HCT116 (cell line): ENCODE results near the gene BARD1. TPM values are rescaled to one million over a fixed set of nuclear protein-coding genes. Genes with fewer than 3 reads are reported as not detected.

ENCODE experiments used
- ATAC-seq: fragments of 200-7000 bp; cut with Tn5 transposase; 2 replicates; pipeline ENCODE4 v1.9.1; 2020; ENCODE audit warnings: mild to moderate bottlenecking, moderate library complexity
- BruUV-seq: library from RNA; stranded (reverse); fragments of 400-500 nt; replicated peaks from 2 replicates; lab custom pipeline; 2021; lab: Mats Ljungman, UMichigan
- CTCF ChIA-PET: fragments of 300-600 bp; sonication (Branson Sonifier 250); formaldehyde crosslinking; loops from one replicate; lab custom pipeline; 2021; ENCODE audit warnings: antibody characterized with exemption; lab: Charles Lee
- POLR2A ChIA-PET: fragments of 300-600, 350-600 bp; sonication (Branson Sonifier 250); formaldehyde crosslinking; loops from one replicate; lab custom pipeline; 2021; ENCODE audit warnings: antibody characterized with exemption; lab: Charles Lee
- RAD21 ChIA-PET, 2 experiments: fragments of 300-600 bp; sonication (Branson Sonifier 250); formaldehyde crosslinking; loops; one replicate each; lab custom pipeline; 2023; ENCODE audit warnings: low total read pairs in 2 of 2; ENCODE audit not compliant: uncharacterized antibody in 2 of 2, unreplicated experiment in 2 of 2, low non-redundant PET in 1 of 2; lab: Charles Lee
- DNase-seq: peaks from one replicate; pipeline ENCODE4 v3.0.0-alpha.2; 2010; ENCODE audit warnings: low read depth, low spot score
- H2AFZ ChIP-seq: fragments of 200-600 bp; shearing (Covaris generic), sonication (generic); 2 replicates; pipeline ENCODE4 v1.6.1; 2017; ENCODE audit warnings: low read depth, mixed run types, mixed read lengths, antibody characterized with exemption, low read length; ENCODE audit not compliant: poor library complexity, severe bottlenecking
- H3K27ac ChIP-seq: 2 replicates; pipeline ENCODE4 v1.5.1; 2012; ENCODE audit warnings: low read depth, low read length
- H3K27me3 ChIP-seq: fragments of 200-600 bp; sonication (generic); 2 replicates; pipeline ENCODE4 v1.6.1; 2016; ENCODE audit warnings: mixed run types, low read length, mixed read lengths; ENCODE audit not compliant: insufficient read depth
- H3K36me3 ChIP-seq, 2 experiments: fragments of 200-500 bp in 1 of 2; fragments of 200-600 bp in 1 of 2; sonication (Bioruptor generic) in 1 of 2; sonication (generic) in 1 of 2; 2 replicates each; pipeline versions ENCODE4 v1.5.1 to v1.6.1; 2014 to 2016; ENCODE audit warnings: low read length in 2 of 2, inconsistent platforms in 1 of 2, mixed read lengths in 1 of 2, mixed run types in 1 of 2; ENCODE audit not compliant: insufficient read depth in 2 of 2, control insufficient read depth in 1 of 2
- H3K4me1 ChIP-seq, 2 experiments: fragments of 200-600 bp in 1 of 2; sonication (generic) in 1 of 2; 2 replicates each; pipeline versions ENCODE4 v1.5.1 to v1.6.1; 2012 to 2017; ENCODE audit warnings: low read length in 2 of 2, inconsistent platforms in 1 of 2, mild to moderate bottlenecking in 1 of 2, mixed read lengths in 1 of 2, mixed run types in 1 of 2, moderate library complexity in 1 of 2; ENCODE audit not compliant: insufficient read depth in 2 of 2, control insufficient read depth in 1 of 2
- H3K4me2 ChIP-seq: fragments of 200-600 bp; sonication (generic); 2 replicates; pipeline ENCODE4 v1.6.1; 2017; ENCODE audit warnings: mixed run types, low read length, mixed read lengths
- H3K4me3 ChIP-seq, 2 experiments: fragments of 200-600 bp in 1 of 2; sonication (generic) in 1 of 2; replicated peaks in 1 of 2; 2 replicates each; pipeline ENCODE4 v1.5.1; 2011 to 2016; ENCODE audit warnings: low read length in 2 of 2, control low read depth in 1 of 2, low read depth in 1 of 2, mild to moderate bottlenecking in 1 of 2, mixed read lengths in 1 of 2, mixed run types in 1 of 2
- H3K79me2 ChIP-seq: fragments of 200-600 bp; sonication (generic); 2 replicates; pipeline ENCODE4 v1.6.1; 2017; ENCODE audit warnings: mild to moderate bottlenecking, mixed run types, low read length, moderate library complexity, mixed read lengths; ENCODE audit not compliant: insufficient read depth
- H3K9ac ChIP-seq: fragments of 200-600 bp; sonication (generic); 2 replicates; pipeline ENCODE4 v1.6.1; 2016; ENCODE audit warnings: low read length, mixed read lengths
- H3K9me2 ChIP-seq: fragments of 200-600 bp; sonication (generic), shearing (Covaris generic); 2 replicates; pipeline ENCODE4 v1.6.1; 2017; ENCODE audit warnings: mixed run types, mild to moderate bottlenecking, moderate library complexity; ENCODE audit not compliant: insufficient read depth
- H3K9me3 ChIP-seq, 2 experiments: fragments of 200-500 bp in 1 of 2; fragments of 200-600 bp in 1 of 2; sonication (Bioruptor generic) in 1 of 2; sonication (generic) in 1 of 2; 2 replicates each; pipeline ENCODE4 v1.6.1; 2014 to 2017; ENCODE audit warnings: low read length in 2 of 2, mixed read lengths in 2 of 2, inconsistent platforms in 1 of 2, low read depth in 1 of 2, mild to moderate bottlenecking in 1 of 2, mixed run types in 1 of 2, moderate library complexity in 1 of 2; ENCODE audit not compliant: control insufficient read depth in 1 of 2, insufficient read depth in 1 of 2
- H4K20me1 ChIP-seq: fragments of 200-600 bp; sonication (generic), shearing (Covaris generic); 2 replicates; pipeline ENCODE4 v1.6.1; 2017; ENCODE audit warnings: mixed run types, mild to moderate bottlenecking, moderate library complexity; ENCODE audit not compliant: insufficient read depth
- CEBPB ChIP-seq: IDR thresholded peaks from 2 replicates; pipeline ENCODE4 v1.6.1; 2012; ENCODE audit warnings: low read depth
- EZH2 ChIP-seq: fragments of 200-600 bp; sonication (generic); IDR thresholded peaks from 2 replicates; pipeline ENCODE4 v1.6.1; 2017; ENCODE audit warnings: antibody characterized with exemption, mixed run types
- EZH2phosphoT487 ChIP-seq: fragments of 200-600 bp; IDR thresholded peaks from 2 replicates; pipeline ENCODE4 v1.6.1; 2018; ENCODE audit warnings: antibody characterized with exemption, borderline replicate concordance
- JUND ChIP-seq: IDR thresholded peaks from 2 replicates; pipeline ENCODE4 v1.6.1; 2012
- POLR2A ChIP-seq: IDR thresholded peaks from 2 replicates; pipeline ENCODE4 v1.7.0; 2011; ENCODE audit warnings: borderline replicate concordance; ENCODE audit not compliant: insufficient read depth, insufficient read length; ENCODE audit errors: extremely low read depth
- SIN3A ChIP-seq: IDR thresholded peaks from 2 replicates; pipeline ENCODE4 v1.6.1; 2012; ENCODE audit warnings: low read depth
- SP1 ChIP-seq: IDR thresholded peaks from 2 replicates; pipeline ENCODE4 v1.6.1; 2012; ENCODE audit warnings: low read depth
- TCF7L2 ChIP-seq: IDR thresholded peaks from 2 replicates; pipeline ENCODE4 v1.7.0; 2011; ENCODE audit warnings: borderline replicate concordance, inconsistent platforms; ENCODE audit not compliant: insufficient read depth, insufficient read length; ENCODE audit errors: extremely low read depth
- intact Hi-C: fragments of 100-400 bp; cut with micrococcal nuclease; formaldehyde crosslinking; loops from 2 replicates; pipeline ENCODE4 v1.10.0; 2022
- total RNA-seq: library from RNA; stranded (reverse); gene quantifications from one replicate; pipeline ENCODE4 v1.2.1, GENCODE V29; 2021; ENCODE audit not compliant: unreplicated experiment
- TF ChIP-seq, protein P1 (sequence below): IDR thresholded peaks from 2 replicates; pipeline ENCODE4 v1.6.1; 2012
- TF ChIP-seq, protein P2 (sequence below): IDR thresholded peaks from 2 replicates; pipeline ENCODE4 v1.6.1; 2011; ENCODE audit warnings: mild to moderate bottlenecking, low read length, moderate library complexity; ENCODE audit not compliant: insufficient replicate concordance; ENCODE audit errors: extremely low read depth
- TF ChIP-seq, protein P3 (sequence below), 3 experiments: fragments of 200-600 bp in 1 of 3; sonication (generic) in 1 of 3; IDR thresholded peaks in 2 of 3; conservative IDR thresholded peaks in 1 of 3; 2 replicates each; pipeline ENCODE4 v1.5.1; 2012 to 2017; ENCODE audit warnings: low read depth in 2 of 3, low read length in 2 of 3, antibody characterized with exemption in 1 of 3, borderline replicate concordance in 1 of 3, control low read depth in 1 of 3, mild to moderate bottlenecking in 1 of 3, mixed read lengths in 1 of 3, mixed run types in 1 of 3, moderate library complexity in 1 of 3; ENCODE audit not compliant: insufficient read depth in 1 of 3
- TF ChIP-seq, protein P4 (sequence below): IDR thresholded peaks from 2 replicates; pipeline ENCODE4 v1.6.1; 2012

Gene BARD1
- total RNA-seq, 1 experiment from 2014 or later = 19.3 TPM

DNA sequence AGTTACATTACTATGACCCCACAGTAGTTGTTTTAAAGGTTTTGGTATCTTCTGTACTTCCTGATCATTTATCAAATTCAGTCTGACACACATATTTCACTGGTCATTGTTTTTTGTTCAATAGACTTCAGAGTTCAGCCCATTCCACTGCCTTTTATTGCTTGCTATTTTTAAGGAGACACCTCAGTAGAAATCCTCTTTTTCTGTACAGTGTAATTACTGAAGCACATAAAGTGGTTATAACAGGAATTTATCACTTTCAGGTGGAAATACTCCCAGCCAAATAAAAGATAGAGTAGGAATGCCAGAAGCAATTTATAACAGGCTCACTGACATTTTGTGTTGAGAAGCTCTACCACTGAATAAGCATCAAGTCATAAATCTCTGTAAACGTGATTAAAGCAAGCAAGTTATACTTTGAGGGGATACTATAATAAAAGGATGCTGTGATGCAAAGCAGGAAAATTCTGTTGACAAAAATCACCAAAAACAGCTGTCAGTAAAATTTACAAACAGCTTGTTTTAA lies 6.6 kb upstream of the BARD1 start:
- POLR2A ChIA-PET = no interaction called here
- intact Hi-C loops = no loop called here

More for the DNA sequence above, 6.6 kb upstream of the BARD1 start:
- Histone ChIP-seq H3K27me3 (no peaks in the 10 kb centered on the region), H2AFZ (no peak overlapping the region), H3K4me1 (no peaks in the 10 kb centered on the region), H4K20me1 (no peaks in the 10 kb centered on the region), H3K4me3 (no peak overlapping the region), H3K9me3 (no peaks in the 10 kb centered on the region), H3K4me2 (no peak overlapping the region), H3K79me2 (no peaks in the 10 kb centered on the region), H3K27ac (no peak overlapping the region), H3K9me2 (no peaks in the 10 kb centered on the region), H3K36me3 (no peaks in the 10 kb centered on the region), H3K9ac (no peak overlapping the region)
- DNase-seq (no peak), ATAC-seq (no peak)
- ChIA-PET RAD21 (no interaction called here), CTCF (no interaction called here)
- TF ChIP-seq CEBPB (no peak), POLR2A (no peak), EZH2 (no peak), EZH2phosphoT487 (no peak), SP1 (no peak), TCF7L2 (no peak), SIN3A (no peak), JUND (no peak)
- TF ChIP-seq, protein P1, sequence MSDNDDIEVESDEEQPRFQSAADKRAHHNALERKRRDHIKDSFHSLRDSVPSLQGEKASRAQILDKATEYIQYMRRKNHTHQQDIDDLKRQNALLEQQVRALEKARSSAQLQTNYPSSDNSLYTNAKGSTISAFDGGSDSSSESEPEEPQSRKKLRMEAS = no peak
- TF ChIP-seq, protein P2, sequence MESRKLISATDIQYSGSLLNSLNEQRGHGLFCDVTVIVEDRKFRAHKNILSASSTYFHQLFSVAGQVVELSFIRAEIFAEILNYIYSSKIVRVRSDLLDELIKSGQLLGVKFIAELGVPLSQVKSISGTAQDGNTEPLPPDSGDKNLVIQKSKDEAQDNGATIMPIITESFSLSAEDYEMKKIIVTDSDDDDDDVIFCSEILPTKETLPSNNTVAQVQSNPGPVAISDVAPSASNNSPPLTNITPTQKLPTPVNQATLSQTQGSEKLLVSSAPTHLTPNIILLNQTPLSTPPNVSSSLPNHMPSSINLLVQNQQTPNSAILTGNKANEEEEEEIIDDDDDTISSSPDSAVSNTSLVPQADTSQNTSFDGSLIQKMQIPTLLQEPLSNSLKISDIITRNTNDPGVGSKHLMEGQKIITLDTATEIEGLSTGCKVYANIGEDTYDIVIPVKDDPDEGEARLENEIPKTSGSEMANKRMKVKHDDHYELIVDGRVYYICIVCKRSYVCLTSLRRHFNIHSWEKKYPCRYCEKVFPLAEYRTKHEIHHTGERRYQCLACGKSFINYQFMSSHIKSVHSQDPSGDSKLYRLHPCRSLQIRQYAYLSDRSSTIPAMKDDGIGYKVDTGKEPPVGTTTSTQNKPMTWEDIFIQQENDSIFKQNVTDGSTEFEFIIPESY = no peak
- TF ChIP-seq, protein P3, sequence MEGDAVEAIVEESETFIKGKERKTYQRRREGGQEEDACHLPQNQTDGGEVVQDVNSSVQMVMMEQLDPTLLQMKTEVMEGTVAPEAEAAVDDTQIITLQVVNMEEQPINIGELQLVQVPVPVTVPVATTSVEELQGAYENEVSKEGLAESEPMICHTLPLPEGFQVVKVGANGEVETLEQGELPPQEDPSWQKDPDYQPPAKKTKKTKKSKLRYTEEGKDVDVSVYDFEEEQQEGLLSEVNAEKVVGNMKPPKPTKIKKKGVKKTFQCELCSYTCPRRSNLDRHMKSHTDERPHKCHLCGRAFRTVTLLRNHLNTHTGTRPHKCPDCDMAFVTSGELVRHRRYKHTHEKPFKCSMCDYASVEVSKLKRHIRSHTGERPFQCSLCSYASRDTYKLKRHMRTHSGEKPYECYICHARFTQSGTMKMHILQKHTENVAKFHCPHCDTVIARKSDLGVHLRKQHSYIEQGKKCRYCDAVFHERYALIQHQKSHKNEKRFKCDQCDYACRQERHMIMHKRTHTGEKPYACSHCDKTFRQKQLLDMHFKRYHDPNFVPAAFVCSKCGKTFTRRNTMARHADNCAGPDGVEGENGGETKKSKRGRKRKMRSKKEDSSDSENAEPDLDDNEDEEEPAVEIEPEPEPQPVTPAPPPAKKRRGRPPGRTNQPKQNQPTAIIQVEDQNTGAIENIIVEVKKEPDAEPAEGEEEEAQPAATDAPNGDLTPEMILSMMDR (IDR thresholded peaks at IDR 0.05 in 2 of 3, conservative IDR thresholded peaks at IDR 0.05 in 1 of 3; ENCODE audit: borderline replicate concordance in 1 of 3, insufficient read depth in 1 of 3, low read depth in 2 of 3, low read length in 2 of 3) = no peak
- TF ChIP-seq, protein P4, sequence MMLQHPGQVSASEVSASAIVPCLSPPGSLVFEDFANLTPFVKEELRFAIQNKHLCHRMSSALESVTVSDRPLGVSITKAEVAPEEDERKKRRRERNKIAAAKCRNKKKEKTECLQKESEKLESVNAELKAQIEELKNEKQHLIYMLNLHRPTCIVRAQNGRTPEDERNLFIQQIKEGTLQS = no peak
- BruUV-seq = no TSS peak
